Stimulated activated CD4-positive, alpha-beta T cell treated with anti-CD3 and anti-CD28 coated beads, Interleukin-4, amount 100 ng/mL, for 1 hour (primary cell): ENCODE data around the gene MYRIP.

ENCODE experiments used
- DNase-seq: peaks from one replicate; pipeline ENCODE4 v3.0.0-alpha.2; 2020

The MYRIP gene

GRCh38 chr3:40192628-40193027 is 383.2 kb downstream of the MYRIP start:
- DNase-seq, result no peak

DNA sequence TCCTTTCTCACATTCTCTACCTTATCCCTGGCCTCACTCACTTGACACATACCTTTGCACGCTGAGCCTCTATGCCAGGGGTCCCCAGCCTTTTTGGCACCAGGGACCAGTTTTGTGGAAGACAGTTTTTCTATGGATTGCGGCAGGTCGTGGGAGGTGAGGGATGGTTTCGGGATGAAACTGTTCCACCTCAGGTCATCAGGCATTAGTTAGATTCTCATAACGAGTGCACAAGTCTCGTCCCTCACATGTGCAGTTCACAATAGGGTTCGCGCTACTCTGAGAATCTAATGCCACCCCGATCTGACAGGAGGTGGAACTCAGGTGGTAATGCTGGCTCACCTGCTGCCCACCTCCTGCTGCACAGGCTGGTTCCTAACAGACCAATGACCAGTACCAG is 387.6 kb downstream of the MYRIP start:
- no peak for DNase-seq

- DNase-seq, result no peak
These were observed 391.4 kb downstream of the MYRIP start for GRCh38 chr3:40200692-40201316.

- DNase-seq, result no peak
These were observed 392.4 kb downstream of the MYRIP start for GRCh38 chr3:40201770-40202169.

DNA sequence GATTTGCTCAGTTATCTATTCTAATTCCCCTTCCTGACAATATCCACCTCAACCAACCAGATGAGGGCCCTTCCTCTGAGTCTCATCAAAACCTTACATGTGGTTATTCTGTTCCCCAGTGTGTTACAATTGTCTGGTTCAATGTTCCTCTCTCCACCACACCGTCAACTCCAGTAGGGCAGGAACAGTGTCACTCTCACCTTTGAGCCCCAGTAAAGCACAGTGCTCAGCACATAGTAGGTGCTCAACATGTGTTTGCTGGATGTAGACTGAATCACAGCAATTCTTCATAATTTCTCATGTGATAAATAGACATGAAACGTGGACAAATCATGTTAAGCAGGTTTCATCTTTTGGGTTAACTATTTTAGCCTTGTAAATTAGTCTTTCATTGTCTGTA is 397.1 kb downstream of the MYRIP start:
- DNase-seq, result no peak

DNA sequence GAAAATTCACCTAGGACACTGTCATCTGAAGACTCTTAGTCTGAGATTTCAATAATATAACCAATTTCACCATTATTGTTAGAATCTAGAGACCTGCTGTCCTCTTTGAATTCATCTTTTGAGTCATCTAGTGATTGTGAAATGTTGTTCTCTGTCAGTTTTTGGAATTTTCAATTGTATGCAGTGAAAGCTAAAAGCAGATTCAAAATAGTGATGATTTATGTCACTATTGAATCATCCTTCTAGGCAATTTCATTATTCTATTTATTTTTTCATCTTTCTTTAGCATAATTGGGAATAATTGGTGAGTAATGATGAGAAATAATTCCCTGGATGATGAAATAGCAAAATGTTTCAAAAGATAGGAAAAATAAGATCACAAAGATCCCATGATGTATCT is 398.4 kb downstream of the MYRIP start:
- DNase-seq, result no peak

- no peak for DNase-seq
These were observed 398.8 kb downstream of the MYRIP start for GRCh38 chr3:40208251-40208650.

GRCh38 chr3:40211579-40211978 is 402.2 kb downstream of the MYRIP start:
- no peak for DNase-seq

- no peak for DNase-seq
These were observed 404.1 kb downstream of the MYRIP start for GRCh38 chr3:40213556-40213955.

- no peak for DNase-seq
These were observed 405.6 kb downstream of the MYRIP start for GRCh38 chr3:40215015-40215414.

DNA sequence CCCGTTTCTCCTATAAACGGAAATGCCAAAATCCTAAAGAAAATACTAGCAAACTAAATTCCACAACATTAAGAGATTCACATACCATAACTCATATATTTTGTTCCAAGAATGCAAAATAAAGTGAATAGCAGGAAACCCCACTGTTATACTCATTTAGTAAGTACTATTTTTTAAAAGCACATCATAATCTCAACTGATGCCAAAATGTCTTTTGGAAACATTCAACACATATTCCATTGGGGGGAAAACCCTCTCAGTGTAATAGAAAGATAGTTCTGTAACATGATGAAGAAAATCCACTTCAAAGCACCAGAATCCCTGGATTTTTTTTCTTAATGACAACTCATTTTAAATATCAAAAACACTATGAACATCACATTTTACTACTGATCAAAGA is 407.1 kb downstream of the MYRIP start:
- DNase-seq, result no peak

GRCh38 chr3:40223856-40224255 is 414.4 kb downstream of the MYRIP start:
- no peak for DNase-seq

GRCh38 chr3:40224796-40225515 is 415.5 kb downstream of the MYRIP start:
- no peak for DNase-seq

DNA sequence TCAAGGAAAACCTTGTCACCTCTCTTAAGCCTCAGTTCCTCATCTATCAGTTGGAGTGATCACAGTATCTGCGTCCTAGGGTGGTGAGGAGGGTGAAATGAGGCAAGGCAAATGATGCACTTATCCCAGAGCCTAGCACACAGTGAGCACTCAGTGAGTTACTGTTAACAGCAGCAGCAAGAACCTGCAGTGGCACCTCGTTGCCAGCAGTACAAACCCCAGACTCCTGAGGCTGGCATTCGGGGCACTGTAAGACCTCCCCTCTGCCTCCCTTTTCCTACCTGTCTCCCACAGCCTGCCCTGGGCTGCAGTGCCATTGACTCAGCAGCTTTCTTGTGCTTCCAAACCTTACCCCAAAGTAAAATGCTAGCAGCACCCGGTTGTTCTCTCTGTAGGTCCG is 417.2 kb downstream of the MYRIP start:
- DNase-seq, result no peak

GRCh38 chr3:40228792-40229350 is 419.5 kb downstream of the MYRIP start:
- no peak for DNase-seq

DNA sequence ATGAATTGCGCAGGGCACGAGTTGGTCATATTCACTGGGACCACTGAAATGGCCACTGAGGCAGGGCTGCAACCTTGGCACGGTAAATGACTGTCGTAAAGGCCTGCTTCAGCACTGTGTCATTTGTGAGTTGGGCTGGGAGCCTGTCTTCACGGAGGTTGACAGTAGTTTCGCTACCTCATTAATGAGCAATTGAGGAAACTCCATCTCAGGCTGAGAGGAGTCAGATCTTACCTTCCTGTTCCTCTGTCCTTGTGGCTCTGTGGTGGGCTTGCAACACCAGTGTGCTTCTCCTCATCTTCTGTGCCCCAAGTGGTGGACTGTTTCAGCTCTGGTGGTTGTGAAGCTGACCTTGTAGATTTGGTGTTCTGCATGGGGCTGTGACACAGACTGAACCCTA is 420.0 kb downstream of the MYRIP start:
- DNase-seq, result no peak

- DNase-seq, result no peak
These were observed 420.6 kb downstream of the MYRIP start for GRCh38 chr3:40229963-40230362.

DNA sequence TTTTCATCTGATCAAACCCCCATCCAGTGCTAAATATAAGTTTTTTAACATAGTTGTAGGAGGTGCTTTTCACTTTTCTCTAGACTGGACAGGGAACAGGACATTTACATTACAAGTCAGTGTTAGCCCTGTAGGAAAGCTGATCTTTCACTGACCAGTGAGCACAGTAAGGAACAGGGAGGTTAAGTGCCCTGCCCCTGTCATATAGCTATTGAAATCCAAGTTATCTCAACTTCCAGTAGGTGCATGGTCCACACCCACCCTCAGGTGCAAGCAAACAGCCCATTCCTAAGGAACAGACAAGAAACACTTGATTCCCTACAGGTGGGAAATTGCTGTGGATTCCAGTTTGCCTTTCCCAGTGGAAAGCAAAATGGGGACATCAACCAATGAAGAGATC is 421.0 kb downstream of the MYRIP start:
- DNase-seq, result no peak

- no peak for DNase-seq
These were observed 423.2 kb downstream of the MYRIP start for GRCh38 chr3:40232626-40233025.

GRCh38 chr3:40237159-40237558 is 427.8 kb downstream of the MYRIP start:
- DNase-seq, result no peak

DNA sequence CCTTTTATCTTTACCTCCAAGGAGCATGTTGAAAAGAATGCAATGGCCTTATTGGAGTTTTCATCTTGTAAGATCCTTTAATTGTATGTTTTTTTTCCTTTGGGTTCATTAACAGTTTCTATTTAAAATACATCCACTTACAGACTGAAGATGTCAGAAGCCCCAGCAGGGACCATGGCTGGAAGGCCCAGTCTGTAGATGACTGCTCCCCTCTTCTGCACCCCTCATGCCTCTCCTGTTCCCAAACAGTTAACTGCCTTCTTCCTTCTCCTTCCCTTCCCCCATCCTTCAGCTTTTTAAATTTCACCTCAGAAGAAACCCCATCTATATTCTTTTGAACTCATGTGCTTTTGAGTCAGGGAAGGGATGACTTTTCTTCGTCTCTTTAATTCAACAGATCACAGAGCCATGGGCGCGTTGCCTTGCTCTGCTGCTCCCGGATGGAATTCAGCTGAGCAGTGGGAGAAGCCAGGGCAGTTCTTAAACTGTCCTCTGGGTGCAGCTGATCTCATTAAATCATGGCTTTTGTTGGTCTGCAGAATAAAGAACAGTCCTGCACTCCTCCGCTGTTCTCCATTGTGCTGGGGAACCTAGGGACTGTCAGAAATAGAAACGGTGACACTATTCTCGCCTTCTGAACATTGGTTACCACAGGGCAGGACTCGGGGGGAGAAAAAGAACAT is 428.6 kb downstream of the MYRIP start:
- no peak for DNase-seq

GRCh38 chr3:40240921-40241320 is 431.5 kb downstream of the MYRIP start:
- DNase-seq, result no peak

DNA sequence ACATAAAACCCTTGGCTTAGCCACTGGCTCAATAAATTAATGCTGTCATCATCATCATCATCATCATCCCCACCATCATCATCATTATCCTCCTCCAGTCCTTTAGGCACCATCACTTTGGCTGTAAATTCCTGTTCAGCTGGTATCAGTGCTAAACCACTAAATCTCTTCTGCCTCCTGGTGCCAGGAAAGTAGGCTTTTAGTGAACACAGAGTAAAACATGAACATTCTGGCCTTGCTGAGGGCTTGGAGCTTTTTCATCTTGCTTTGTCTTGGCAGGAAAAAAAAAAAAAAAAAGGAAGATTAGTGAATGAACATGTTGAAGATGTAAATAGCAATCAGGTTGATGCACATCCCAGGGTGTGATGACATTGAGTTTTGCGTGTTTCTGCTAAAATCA is 432.8 kb downstream of the MYRIP start:
- DNase-seq, result no peak

DNA sequence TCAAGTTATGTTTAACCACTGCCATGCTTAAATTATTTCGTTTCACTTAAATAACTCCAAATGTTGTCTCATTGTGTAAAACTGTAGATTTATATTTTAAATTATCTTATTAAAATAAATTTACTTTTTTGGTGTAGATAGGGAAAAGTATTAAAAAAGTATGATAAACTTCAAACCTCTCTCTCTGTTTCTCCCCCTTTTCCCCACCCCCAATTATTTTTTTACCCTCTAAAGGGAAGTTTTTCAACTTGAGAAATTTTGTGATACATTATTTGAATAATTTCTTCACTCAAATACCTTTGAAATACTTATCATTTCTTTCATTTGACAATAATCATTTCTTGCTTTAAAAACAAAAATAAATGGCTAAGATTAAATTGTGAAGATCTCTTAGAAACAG is 433.2 kb downstream of the MYRIP start:
- no peak for DNase-seq
